ENCODE results near the gene PACRG. TPM values are rescaled to one million over a fixed set of nuclear protein-coding genes. Genes with fewer than 3 reads are reported as not detected.
"Not testable (repeated sequence)": the region's sequence is repeated elsewhere in the genome, so short reads cannot be mapped to it uniquely, and the experiment has no call there.

PACRG gene
- total RNA-seq (2014; rRNA removed; shearing (Covaris generic)) (0.13 TPM in 1 of 2 replicates, not detected in the other), polyA plus RNA-seq (2016; fragmentation: Nextera tagmentation; extraction: Ambion mirVana) (0.42 TPM in 1 of 2 replicates, not detected in the other)

DNA sequence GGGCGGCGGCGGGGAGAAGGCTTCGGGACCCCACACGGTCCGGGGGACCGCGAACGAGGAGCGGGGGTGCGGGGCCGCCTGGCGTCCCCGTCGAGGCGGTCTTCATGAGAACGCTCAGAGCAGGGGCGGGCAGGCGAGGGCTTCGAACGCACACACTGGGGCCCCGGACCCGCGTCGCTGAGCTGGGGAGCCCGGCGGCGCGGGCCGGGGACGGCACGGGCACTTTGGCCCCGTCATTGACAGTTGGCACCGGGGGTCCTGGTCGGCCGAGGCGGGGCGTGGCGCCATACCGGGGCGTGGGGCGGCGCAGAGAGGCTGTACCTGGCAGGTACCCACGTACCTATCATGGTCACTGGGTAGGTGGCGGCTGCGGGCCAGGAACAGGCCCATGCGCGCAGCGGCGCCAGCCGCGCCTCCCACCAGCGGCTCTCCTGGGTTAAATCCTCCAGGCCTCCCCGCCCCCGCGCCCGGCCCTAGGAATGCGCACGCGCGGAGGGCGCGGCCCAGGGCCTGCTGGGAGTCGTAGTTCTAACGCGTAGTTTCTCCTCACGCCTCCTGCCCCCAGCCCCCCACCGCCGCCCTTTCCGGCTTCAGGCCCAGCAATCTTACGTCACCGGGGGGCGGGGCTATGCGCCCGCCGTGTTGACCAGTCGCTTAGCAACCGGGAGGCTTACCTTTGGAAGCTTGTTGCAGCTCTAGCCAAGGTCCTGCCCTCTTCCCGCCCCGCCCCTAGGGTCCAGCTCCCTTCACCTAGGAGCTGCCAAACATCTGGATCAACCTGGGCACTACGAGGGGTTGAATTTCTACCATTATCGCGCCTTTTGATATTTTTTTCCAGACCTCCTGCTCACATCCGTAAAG lies at the start of gene PACRG, which contains the start of gene PRKN:
Gene PACRG (plus strand): TSS at position 653 of the 861 bp plus-strand sequence.
Gene PRKN (minus strand): TSS at position 445 of the 861 bp plus-strand sequence.
- Histone ChIP-seq H3K4me2 (ENCODE audit: unreplicated experiment) (peak within 1 kb of the TSS; percentile 88), H2AFZ (peak within 1 kb of the TSS; percentile 99), H4K20me1 (ENCODE audit: insufficient read depth) (no peaks in the 10 kb centered on the region), H3K27ac (peak within 1 kb of the TSS; percentile 28), H3K9me3 (ENCODE audit: low read depth) (no peaks in the 10 kb centered on the region), H3K36me3 (ENCODE audit: low read depth) (no peaks in the 10 kb centered on the region), H3K4me3 (peak within 1 kb of the TSS; percentile 86), H3K79me2 (ENCODE audit: insufficient read depth) (no peaks in the 10 kb centered on the region), H3K4me1 (ENCODE audit: insufficient read depth) (no peaks in the 10 kb centered on the region), H3K9ac (peak within 1 kb of the TSS; percentile 89), H3K9me2 (ENCODE audit: insufficient read depth) (no peaks in the 10 kb centered on the region), H3K27me3 (replicated peaks; ENCODE audit: insufficient read depth) (no peaks in the 10 kb centered on the region), H3F3A (ENCODE audit: insufficient read depth) (no peaks in the 10 kb centered on the region)
- DNase-seq = peak; percentile 99
- 2 to 5% methylated on average over 52 to 63 of the region's 84 CpGs for WGBS, 2 experiments (ENCODE audit: low coverage in 1 of 2, low lambda C conversion rate in 2 of 2, missing lambda C conversion rate in 2 of 2)
- TF ChIP-seq EZH2 (IDR thresholded peaks at IDR 0.05; ENCODE audit: insufficient read depth, poor library complexity, severe bottlenecking) (no peak), EZH2phosphoT487 (IDR thresholded peaks at IDR 0.05; ENCODE audit: insufficient read depth, low read depth) (no peak)
- in situ Hi-C loops (cut with MboI) = no loop called here

- H3K4me3 ChIP-seq; H3K36me3 ChIP-seq (ENCODE audit: low read depth); DNase-seq; in situ Hi-C loops (cut with MboI); H2AFZ ChIP-seq; H3K4me2 ChIP-seq (ENCODE audit: unreplicated experiment); H3K9me2 ChIP-seq (ENCODE audit: insufficient read depth); H3F3A ChIP-seq (ENCODE audit: insufficient read depth); H3K27me3 ChIP-seq (replicated peaks; ENCODE audit: insufficient read depth); H3K79me2 ChIP-seq (ENCODE audit: insufficient read depth); H3K27ac ChIP-seq; H4K20me1 ChIP-seq (ENCODE audit: insufficient read depth); H3K9me3 ChIP-seq (ENCODE audit: low read depth); H3K9ac ChIP-seq; H3K4me1 ChIP-seq (ENCODE audit: insufficient read depth): not testable (repeated sequence)
- WGBS, 2 experiments (ENCODE audit: low coverage in 1 of 2, low lambda C conversion rate in 2 of 2, missing lambda C conversion rate in 2 of 2) = 85 to 87% methylated on average over 7 of the region's 7 CpGs
Measured at GRCh38 chr6:162678896-162679295, 48.9 kb upstream of the PACRG start.

DNA sequence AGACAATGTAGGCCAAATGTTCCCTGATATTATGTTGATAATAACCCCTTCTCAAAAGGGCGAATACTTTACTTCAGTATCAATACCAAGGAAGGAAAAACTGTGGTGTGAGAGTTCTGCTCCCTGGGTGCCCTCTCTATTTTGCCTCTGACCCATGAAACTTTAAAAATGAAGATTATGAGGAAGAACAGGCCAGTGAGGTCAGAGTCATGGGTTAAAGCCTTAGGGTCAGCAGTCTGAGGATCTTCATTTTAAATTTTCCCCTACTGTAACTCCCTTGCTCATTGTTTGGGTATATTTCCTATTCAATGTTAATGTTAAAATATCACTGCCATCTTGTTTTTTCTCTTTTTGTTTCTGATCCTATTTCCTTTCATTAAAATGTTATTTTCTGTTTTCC lies 48.1 kb upstream of the PACRG start:
- Histone ChIP-seq H3K27me3 (replicated peaks; ENCODE audit: insufficient read depth) (no peaks in the 10 kb centered on the region), H3F3A (ENCODE audit: insufficient read depth) (no peaks in the 10 kb centered on the region), H3K27ac (no peak overlapping the region), H4K20me1 (ENCODE audit: insufficient read depth) (no peaks in the 10 kb centered on the region), H3K79me2 (ENCODE audit: insufficient read depth) (no peaks in the 10 kb centered on the region), H3K4me2 (ENCODE audit: unreplicated experiment) (no peak overlapping the region), H3K4me1 (ENCODE audit: insufficient read depth) (no peaks in the 10 kb centered on the region), H3K36me3 (ENCODE audit: low read depth) (no peaks in the 10 kb centered on the region), H3K4me3 (no peak overlapping the region), H2AFZ (no peak overlapping the region), H3K9me3 (ENCODE audit: low read depth) (no peaks in the 10 kb centered on the region), H3K9me2 (ENCODE audit: insufficient read depth) (no peaks in the 10 kb centered on the region), H3K9ac (no peak overlapping the region)
- no peak for DNase-seq
- 74 to 83% methylated on average over 1 of the region's 1 CpG for WGBS, 2 experiments (ENCODE audit: low coverage in 1 of 2, low lambda C conversion rate in 2 of 2, missing lambda C conversion rate in 2 of 2)
- TF ChIP-seq EZH2 (IDR thresholded peaks at IDR 0.05; ENCODE audit: insufficient read depth, poor library complexity, severe bottlenecking) (no peak), EZH2phosphoT487 (IDR thresholded peaks at IDR 0.05; ENCODE audit: insufficient read depth, low read depth) (no peak)
- in situ Hi-C loops (cut with MboI) = no loop called here

GRCh38 chr6:162680367-162680766 lies 47.4 kb upstream of the PACRG start:
- H3K9me3 ChIP-seq (ENCODE audit: low read depth) = no peaks in the 10 kb centered on the region
- no peak overlapping the region for H3K4me3 ChIP-seq
- no peaks in the 10 kb centered on the region for H3K27me3 ChIP-seq (replicated peaks; ENCODE audit: insufficient read depth)
- no peaks in the 10 kb centered on the region for H3F3A ChIP-seq (ENCODE audit: insufficient read depth)
- no peak overlapping the region for H3K4me2 ChIP-seq (ENCODE audit: unreplicated experiment)
- H3K79me2 ChIP-seq (ENCODE audit: insufficient read depth) = no peaks in the 10 kb centered on the region
- TF ChIP-seq EZH2 (IDR thresholded peaks at IDR 0.05; ENCODE audit: insufficient read depth, poor library complexity, severe bottlenecking) (no peak), EZH2phosphoT487 (IDR thresholded peaks at IDR 0.05; ENCODE audit: insufficient read depth, low read depth) (no peak)
- no peak overlapping the region for H2AFZ ChIP-seq
- no peaks in the 10 kb centered on the region for H4K20me1 ChIP-seq (ENCODE audit: insufficient read depth)
- H3K36me3 ChIP-seq (ENCODE audit: low read depth) = no peaks in the 10 kb centered on the region
- no peaks in the 10 kb centered on the region for H3K9me2 ChIP-seq (ENCODE audit: insufficient read depth)
- H3K4me1 ChIP-seq (ENCODE audit: insufficient read depth) = no peaks in the 10 kb centered on the region
- H3K9ac ChIP-seq = no peak overlapping the region
- in situ Hi-C loops (cut with MboI) = no loop called here
- DNase-seq = no peak
- no peak overlapping the region for H3K27ac ChIP-seq
